Caco-2 (cell line): ENCODE measurements around the gene SYNGR3. TPM values are rescaled to one million over a fixed set of nuclear protein-coding genes. Genes with fewer than 3 reads are reported as not detected.

Experiments used
- BruUV-seq: library from RNA; stranded (reverse); fragments of 400-500 nt; replicated peaks from 2 replicates; lab custom pipeline; 2021; lab: Mats Ljungman, UMichigan
- CTCF ChIA-PET: fragments of 300-600 bp; sonication (Branson Sonifier 250); formaldehyde crosslinking; loops from one replicate; lab custom pipeline; 2022; ENCODE audit warnings: antibody characterized with exemption; lab: Charles Lee
- POLR2A ChIA-PET: fragments of 300-600 bp; sonication (Branson Sonifier 250); formaldehyde crosslinking; loops from one replicate; lab custom pipeline; 2022; ENCODE audit warnings: antibody characterized with exemption; lab: Charles Lee
- DNase-seq, 2 experiments: peaks; one replicate each; pipeline versions ENCODE4 v3.0.0 to v3.0.0-alpha.2; 2020 to 2022
- H3K27me3 ChIP-seq: replicated peaks from 2 replicates; pipeline ENCODE4 v1.6.0; 2011; ENCODE audit warnings: low read length; ENCODE audit not compliant: control insufficient read depth, insufficient read depth
- H3K36me3 ChIP-seq: 2 replicates; pipeline ENCODE4 v1.5.1; 2011; ENCODE audit warnings: low read length; ENCODE audit not compliant: control insufficient read depth, insufficient read depth
- H3K4me1 ChIP-seq: fragments of 250-450 bp; sonication (Bioruptor Pico); 2 replicates; pipeline ENCODE4 v1.5.1; 2020; ENCODE audit warnings: mild to moderate bottlenecking
- H3K4me3 ChIP-seq: 2 replicates; pipeline ENCODE4 v1.5.1; 2011; ENCODE audit warnings: low read depth, mild to moderate bottlenecking, control low read depth, low read length
- H3K9me3 ChIP-seq: fragments of 250-450 bp; sonication (Bioruptor Pico); 2 replicates; pipeline ENCODE4 v1.5.1; 2020; ENCODE audit warnings: mild to moderate bottlenecking, moderate library complexity
- H3K27ac Mint-ChIP-seq: one replicate; pipeline ENCODE4 v1.8.0; 2022; ENCODE audit warnings: mixed read lengths; ENCODE audit not compliant: unreplicated experiment
- H3K27me3 Mint-ChIP-seq: one replicate; pipeline ENCODE4 v1.8.0; 2022; ENCODE audit warnings: mixed read lengths; ENCODE audit not compliant: insufficient read depth, unreplicated experiment
- H3K36me3 Mint-ChIP-seq: one replicate; pipeline ENCODE4 v1.8.0; 2022; ENCODE audit warnings: mild to moderate bottlenecking, mixed read lengths; ENCODE audit not compliant: insufficient read depth, unreplicated experiment
- H3K4me1 Mint-ChIP-seq: one replicate; pipeline ENCODE4 v1.8.0; 2022; ENCODE audit warnings: low read depth, mixed read lengths; ENCODE audit not compliant: unreplicated experiment
- H3K4me3 Mint-ChIP-seq: one replicate; pipeline ENCODE4 v1.8.0; 2022; ENCODE audit warnings: mild to moderate bottlenecking, moderate library complexity, mixed read lengths; ENCODE audit not compliant: unreplicated experiment
- H3K9me3 Mint-ChIP-seq: one replicate; pipeline ENCODE4 v1.8.0; 2022; ENCODE audit warnings: mixed read lengths; ENCODE audit not compliant: unreplicated experiment
- CTCF ChIP-seq, 2 experiments: fragments of 200-600 bp in 1 of 2; IDR thresholded peaks; 1 replicate in 1 of 2; 2 replicates in 1 of 2; pipeline versions ENCODE4 v1.5.1 to v1.8.0; 2011 to 2022; ENCODE audit warnings: antibody characterized with exemption in 1 of 2, control low read depth in 1 of 2, inconsistent platforms in 1 of 2, low read depth in 1 of 2, low read length in 1 of 2, mild to moderate bottlenecking in 1 of 2, moderate library complexity in 1 of 2; ENCODE audit not compliant: insufficient read depth in 1 of 2, severe bottlenecking in 1 of 2, unreplicated experiment in 1 of 2
- intact Hi-C: fragments of 100-400 bp; cut with micrococcal nuclease; formaldehyde crosslinking; loops from one replicate; pipeline ENCODE4 v1.10.0; 2022; ENCODE audit not compliant: unreplicated experiment
- total RNA-seq: library from RNA; stranded (reverse); gene quantifications from 2 replicates; pipeline ENCODE4 v1.2.3, GENCODE V29; 2022

Gene SYNGR3
- total RNA-seq, 1 experiment from 2014 or later, result 2.9 TPM

- Mint-ChIP-seq H3K4me1 (peaks cover 7% of the 10 kb centered on the region), H3K27me3 (no peaks in the 10 kb centered on the region), H3K9me3 (no peaks in the 10 kb centered on the region), H3K27ac (no peak within 1 kb of the TSS), H3K36me3 (peaks cover 40% of the 10 kb centered on the region), H3K4me3 (peak within 1 kb of the TSS; percentile 5)
- CTCF ChIA-PET, result interaction anchor here (1.0 to 1.5 kb wide), 2 partner anchors 17 to 21 kb away, joined by 3 read pairs; partner anchors contain the start of gene RPS2
- DNase-seq, result no peak
- Histone ChIP-seq H3K9me3 (no peaks in the 10 kb centered on the region), H3K4me1 (peaks cover 15% of the 10 kb centered on the region), H3K36me3 (peaks cover 4% of the 10 kb centered on the region), H3K27me3 (no peaks in the 10 kb centered on the region), H3K4me3 (no peak within 1 kb of the TSS)
- intact Hi-C loops, result no loop called here
- POLR2A ChIA-PET, result interaction anchor here (0.7 kb wide), 1 partner anchor 9 kb away, joined by 3 read pairs; no protein-coding TSS in a partner anchor
- TF ChIP-seq CTCF (IDR thresholded peaks at IDR 0.05; ENCODE audit: insufficient read depth in 1 of 2, low read depth in 1 of 2, low read length in 1 of 2, severe bottlenecking in 1 of 2, unreplicated experiment in 1 of 2), result no peak
- no TSS peak for BruUV-seq
Observed at GRCh38 chr16:1981398-1981836, 8.4 kb upstream of the SYNGR3 start, which contains the start of gene NOXO1. Gene NOXO1 (minus strand): TSS chr16:1981469. CDS start chr16:1981179, 290 bp downstream.

GRCh38 chr16:1982013-1982433, 7.7 kb upstream of the SYNGR3 start:
- Histone ChIP-seq H3K4me1 (peaks cover 15% of the 10 kb centered on the region), H3K27me3 (no peaks in the 10 kb centered on the region), H3K36me3 (peaks cover 5% of the 10 kb centered on the region), H3K4me3 (no peak overlapping the region), H3K9me3 (no peaks in the 10 kb centered on the region)
- Mint-ChIP-seq H3K9me3 (no peaks in the 10 kb centered on the region), H3K36me3 (peaks cover 38% of the 10 kb centered on the region), H3K4me1 (peaks cover 7% of the 10 kb centered on the region), H3K27me3 (no peaks in the 10 kb centered on the region), H3K27ac (no peak overlapping the region), H3K4me3 (peak overlapping the region; percentile 5)
- intact Hi-C loops, result no loop called here
- TF ChIP-seq CTCF (IDR thresholded peaks at IDR 0.05; ENCODE audit: insufficient read depth in 1 of 2, low read depth in 1 of 2, low read length in 1 of 2, severe bottlenecking in 1 of 2, unreplicated experiment in 1 of 2), result no peak
- BruUV-seq, result no TSS peak
- ChIA-PET CTCF (interaction anchor here (0.9 to 1.0 kb wide), 2 partner anchors 10 to 18 kb away, joined by 3 read pairs; partner anchors contain the start of genes RPS2 and TBL3), POLR2A (interaction anchor here (1.2 kb wide), 1 partner anchor 17 kb away, joined by 3 read pairs; the partner anchor contains the start of gene RPS2)
- DNase-seq, result no peak

GRCh38 chr16:1982991-1983543, 6.7 kb upstream of the SYNGR3 start:
- POLR2A ChIA-PET, result interaction anchor here (1.2 to 1.7 kb wide), 2 partner anchors 12 to 18 kb away, joined by 3 to 13 read pairs; partner anchors contain the start of genes RPS2 and TBL3
- H3K4me3 ChIP-seq, result peak overlapping the region; percentile 72
- no peaks in the 10 kb centered on the region for H3K9me3 Mint-ChIP-seq
- peak overlapping the region; percentile 76 for H3K27ac Mint-ChIP-seq
- peaks cover 5% of the 10 kb centered on the region; the same call in 1 of the 2 replicates for H3K36me3 ChIP-seq
- intact Hi-C loops, result no loop called here
- TF ChIP-seq CTCF (IDR thresholded peaks at IDR 0.05; ENCODE audit: insufficient read depth in 1 of 2, low read depth in 1 of 2, low read length in 1 of 2, severe bottlenecking in 1 of 2, unreplicated experiment in 1 of 2), result no peak
- no peaks in the 10 kb centered on the region for H3K27me3 Mint-ChIP-seq
- no peak for DNase-seq
- peaks cover 7% of the 10 kb centered on the region for H3K4me1 Mint-ChIP-seq
- peaks cover 15% of the 10 kb centered on the region for H3K4me1 ChIP-seq
- BruUV-seq, result no TSS peak
- H3K4me3 Mint-ChIP-seq, result peak overlapping the region; percentile 83
- H3K9me3 ChIP-seq, result no peaks in the 10 kb centered on the region
- H3K27me3 ChIP-seq, result no peaks in the 10 kb centered on the region
- peaks cover 38% of the 10 kb centered on the region for H3K36me3 Mint-ChIP-seq
- CTCF ChIA-PET, result no interaction called here
